LNCAP (cell line): Measurements from ENCODE around the gene AHSP.

Source experiments
- CTCF ChIP-seq: fragments of 450-650 bp; IDR thresholded peaks from 2 replicates; pipeline ENCODE4 v1.5.1; 2017; ENCODE audit warnings: mild to moderate bottlenecking

AHSP gene

GRCh38 chr16:31536804-31537361 lies 9.2 kb downstream of the AHSP start:
- TF ChIP-seq CTCF, result no peak

GRCh38 chr16:31537362-31538242 lies 9.9 kb downstream of the AHSP start:
- no peak for TF ChIP-seq CTCF

GRCh38 chr16:31542763-31543162 lies 15.1 kb downstream of the AHSP start:
- no peak for TF ChIP-seq CTCF

- no peak for TF ChIP-seq CTCF
These were observed 33.9 kb downstream of the AHSP start for GRCh38 chr16:31561426-31562233.

- TF ChIP-seq CTCF, result no peak
These were observed 41.1 kb downstream of the AHSP start for GRCh38 chr16:31568577-31569359.

- no peak for TF ChIP-seq CTCF
These were observed 41.6 kb downstream of the AHSP start for GRCh38 chr16:31569360-31569717.

GRCh38 chr16:31572821-31573220 lies 45.1 kb downstream of the AHSP start:
- no peak for TF ChIP-seq CTCF
